T-helper 2 cell (primary cell): ENCODE results near the gene C1orf141.
"Not testable (repeated sequence)": the region's sequence is repeated elsewhere in the genome, so short reads cannot be mapped to it uniquely, and the experiment has no call there.

Experiments
- DNase-seq, 5 experiments: peaks; one replicate each; pipeline versions ENCODE4 v3.0.0 to v3.0.0-alpha.2; 2012 to 2022
- total RNA-seq, 2 donors: gene quantifications; one replicate each; lab custom pipeline; 2026; lab: John Stamatoyannopoulos, UW

The C1orf141 gene
- 0 reads per million in 2 donors for total RNA-seq

DNA sequence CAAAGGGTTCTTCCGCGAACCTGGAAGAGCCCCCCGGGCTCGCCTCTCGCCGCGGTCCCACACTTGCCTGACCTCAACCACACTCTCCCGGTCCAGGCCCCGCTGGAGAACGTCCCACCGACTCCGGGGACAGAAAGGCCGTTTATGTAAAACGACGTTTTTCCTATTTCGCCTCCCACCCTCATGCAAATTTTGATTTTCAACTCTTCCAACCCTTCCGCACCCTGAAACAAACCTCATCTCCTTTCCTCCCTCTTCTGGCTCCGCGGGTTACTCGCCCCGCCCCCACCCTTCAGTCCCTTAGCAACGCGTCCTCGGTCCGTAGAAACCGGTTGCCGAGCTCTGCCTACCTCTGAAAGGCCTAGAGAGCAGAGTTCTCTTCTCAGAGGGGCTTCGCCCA is at the start of gene C1orf141:
TSS of gene C1orf141 (minus strand) at position 276 of the 400 bp plus-strand sequence. CDS start 7,730 bp downstream, outside the sequence.
- no peak for DNase-seq

DNA sequence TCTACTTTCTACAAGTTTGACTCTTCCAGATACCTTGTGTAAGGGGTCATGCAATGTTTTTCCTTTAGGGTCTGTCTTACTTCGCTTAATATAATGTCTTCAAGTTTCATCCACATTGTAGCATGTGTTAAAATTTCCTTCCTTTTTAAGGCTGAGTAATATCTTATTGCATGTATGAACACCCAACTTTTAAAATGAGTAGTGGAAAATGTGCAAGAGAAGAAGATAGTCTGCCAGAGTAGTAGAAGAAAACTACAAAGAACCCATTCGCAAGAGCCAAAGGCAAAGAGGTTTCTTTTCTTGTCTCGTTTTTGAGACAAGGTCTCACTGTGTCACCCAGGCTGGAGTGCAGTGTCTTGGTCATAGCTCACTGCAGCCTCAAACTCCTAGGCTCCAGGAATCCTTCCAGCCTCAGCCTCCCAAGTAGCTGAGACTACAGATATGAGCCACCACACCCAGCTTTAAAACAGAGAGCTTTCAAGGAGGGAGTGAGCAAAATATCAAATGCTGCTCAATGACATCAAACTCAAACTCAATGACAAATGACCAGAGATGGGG is 40.8 kb upstream of the C1orf141 start:
- no peak for DNase-seq

DNA sequence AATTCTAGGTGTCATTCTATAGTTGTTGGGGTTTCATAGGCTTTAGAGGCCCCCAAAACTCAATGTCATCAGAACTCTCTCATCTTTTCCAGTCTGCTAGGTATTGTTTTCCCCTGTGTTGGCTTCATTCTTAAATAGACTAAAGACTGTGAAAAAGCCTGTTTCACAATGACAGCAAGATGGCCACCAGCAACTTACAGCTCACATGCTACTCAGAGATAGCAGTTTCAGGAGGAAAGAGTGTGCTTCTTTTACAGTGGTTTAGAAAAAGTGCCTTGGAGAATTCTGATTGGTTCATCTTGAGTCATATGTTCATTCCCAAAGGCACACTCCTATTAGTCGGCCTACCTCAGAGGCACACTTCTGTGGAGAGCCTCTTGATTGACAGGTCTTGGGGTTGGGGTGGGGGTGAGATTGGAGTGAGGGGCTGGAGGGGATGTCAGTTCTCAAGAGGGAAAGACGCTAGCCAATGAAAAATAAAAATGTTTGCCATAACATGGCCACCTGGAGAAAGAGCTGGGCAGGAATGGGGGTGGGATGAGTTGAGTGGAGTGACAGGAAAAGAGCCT is 40.0 kb upstream of the C1orf141 start:
- DNase-seq: no peak

DNA sequence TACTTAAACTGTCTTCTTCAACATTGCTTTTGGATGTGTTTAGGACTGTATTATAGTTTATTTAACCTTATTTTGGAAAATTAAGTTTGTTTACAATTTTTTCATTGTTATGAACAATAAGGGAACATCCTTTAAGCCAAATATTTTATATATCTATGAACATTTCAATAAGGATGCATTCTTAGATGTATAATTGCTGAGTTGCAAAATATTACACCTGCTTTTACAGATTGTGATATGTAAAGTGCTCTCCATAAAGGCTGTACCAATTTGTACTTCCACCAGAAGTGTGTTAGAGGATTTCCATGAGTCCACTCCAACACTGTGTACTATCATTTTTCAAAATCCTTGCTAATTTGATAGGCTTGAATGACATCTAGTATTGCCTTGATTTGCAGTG is 39.2 kb upstream of the C1orf141 start:
- DNase-seq: no peak

DNA sequence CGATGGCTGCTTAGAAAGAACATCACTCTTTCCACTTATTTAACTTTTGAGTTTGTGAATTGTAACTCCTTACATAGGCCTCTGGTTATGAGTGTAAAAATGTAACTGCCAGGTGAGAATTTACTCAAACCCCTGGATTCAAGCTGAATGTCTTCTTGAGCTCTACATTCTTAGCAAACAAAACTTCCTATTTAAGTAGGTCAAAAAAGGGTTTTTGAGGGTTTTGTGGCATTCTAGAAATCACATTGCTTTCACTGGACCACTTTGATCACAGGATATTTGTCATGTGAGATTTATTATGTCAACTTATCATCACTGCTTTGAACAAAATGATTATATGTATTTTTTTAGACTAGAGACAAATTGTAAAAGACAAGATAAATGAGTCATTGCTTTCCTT is 37.2 kb upstream of the C1orf141 start:
- peak in 2 of 5 experiments; percentile 74 to 79 for DNase-seq

DNA sequence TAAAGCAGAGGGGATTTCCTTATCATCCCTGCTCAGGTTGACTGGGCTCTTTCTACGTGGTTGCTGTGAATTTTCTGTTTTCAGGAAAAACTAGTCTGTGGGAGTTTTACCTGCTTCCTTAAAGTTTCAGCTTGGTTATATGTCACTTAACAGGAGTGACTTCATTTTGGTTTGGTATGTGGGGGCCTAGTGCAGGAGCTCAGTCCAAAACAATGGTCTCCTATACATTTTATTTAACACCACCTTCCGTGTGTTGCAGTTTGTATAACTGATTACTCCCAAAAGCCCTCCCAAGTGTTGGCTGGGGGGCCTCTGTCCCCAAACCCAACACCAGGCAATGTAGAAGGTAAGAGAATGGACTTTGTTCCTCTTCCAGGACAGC is 36.8 kb upstream of the C1orf141 start:
- DNase-seq: peak in 1 of 5 experiments; percentile 22

DNA sequence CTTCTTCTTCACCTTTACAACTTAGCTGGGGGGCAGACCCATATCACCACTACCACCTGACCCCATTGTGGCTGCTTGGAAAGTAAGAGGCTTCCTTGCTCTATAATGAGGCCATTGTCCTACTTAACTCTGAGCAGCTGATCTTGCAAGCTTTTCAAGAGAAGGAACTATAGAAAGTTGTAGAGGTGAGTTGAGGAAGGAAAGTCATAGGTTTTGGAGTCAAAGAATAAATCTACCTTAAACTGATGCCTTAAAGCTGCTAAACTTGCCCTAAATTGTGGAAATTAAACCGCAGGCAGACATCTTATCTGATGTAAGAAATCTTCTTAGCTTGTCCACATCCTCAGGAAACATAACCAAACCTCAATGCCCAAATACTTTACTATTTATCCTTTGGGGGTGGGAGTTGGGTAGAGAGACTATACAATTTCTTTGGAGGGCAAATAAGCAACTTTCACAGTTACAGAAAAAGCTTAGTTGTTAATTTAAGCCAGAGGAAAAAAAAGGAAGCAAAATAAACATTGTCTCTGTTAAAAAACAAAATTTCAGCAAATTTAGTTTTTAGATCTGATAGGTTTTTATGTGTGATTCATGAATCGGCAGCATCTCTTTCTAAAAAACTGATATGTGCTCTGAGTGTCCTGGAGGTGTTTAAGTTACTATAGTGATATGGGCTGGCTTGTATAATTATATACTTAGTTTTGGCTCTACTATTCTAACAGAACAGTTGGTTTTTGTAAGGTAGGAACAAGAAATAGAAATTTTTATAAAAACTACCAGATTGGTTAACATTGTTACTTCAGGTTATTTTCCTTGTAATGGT is 36.2 kb upstream of the C1orf141 start:
- DNase-seq: peak in 2 of 5 experiments; percentile 79 to 80

DNA sequence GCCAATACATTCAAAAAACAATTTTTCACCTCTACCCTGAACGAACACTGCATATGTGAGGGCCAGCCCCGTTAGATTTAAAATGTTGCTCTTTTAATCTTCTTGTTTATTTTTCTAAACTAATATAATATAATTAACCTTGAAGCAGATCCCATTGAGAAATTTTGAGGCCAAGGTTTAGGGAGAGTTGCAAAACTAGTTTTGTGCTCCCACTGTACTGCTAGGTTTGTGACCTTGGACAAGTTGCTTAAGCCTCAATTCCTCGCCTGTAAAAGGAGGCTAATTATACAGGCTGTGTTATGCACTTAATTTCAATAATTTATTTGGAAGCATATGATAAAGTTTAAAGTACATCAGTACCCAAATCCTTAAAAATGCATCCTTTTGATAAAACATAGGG is 35.2 kb upstream of the C1orf141 start:
- no peak for DNase-seq

DNA sequence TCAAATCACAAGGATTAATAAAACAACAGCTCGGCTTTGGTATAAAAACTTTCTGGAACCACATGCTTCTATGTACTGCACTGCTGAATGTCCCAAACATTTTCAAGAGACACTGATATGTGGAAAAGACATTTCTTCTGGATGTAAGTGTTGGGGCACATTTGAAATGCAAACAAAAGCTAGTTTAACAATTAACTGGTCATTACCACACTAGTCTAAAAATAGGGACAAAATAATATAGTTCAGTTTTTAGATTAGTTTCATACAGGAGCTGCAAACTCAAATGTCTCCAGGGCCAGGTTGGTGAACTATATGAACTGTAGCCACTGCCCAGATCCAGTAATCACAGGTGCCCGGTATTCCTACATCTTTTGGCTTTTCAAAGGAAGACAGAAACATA is 34.7 kb upstream of the C1orf141 start:
- DNase-seq: no peak

DNA sequence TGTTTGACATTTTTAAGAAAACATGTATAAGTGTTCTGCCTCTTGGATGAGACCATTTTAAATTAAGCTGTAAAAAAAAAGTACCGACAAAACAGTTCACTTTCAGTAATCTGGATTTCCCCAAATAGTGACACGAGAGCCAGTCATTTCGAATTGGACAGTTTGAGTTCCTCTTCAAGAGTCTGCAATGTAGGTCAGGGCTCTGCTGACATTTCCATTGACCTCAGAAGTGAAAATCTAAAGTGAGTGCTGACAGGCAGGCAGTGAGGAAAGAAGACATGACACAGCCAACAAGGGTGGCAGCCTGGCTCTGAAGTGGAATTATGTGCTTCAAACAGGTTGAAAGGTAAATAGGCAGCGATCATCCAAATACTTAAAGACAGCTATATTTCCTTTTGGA is 31.4 kb upstream of the C1orf141 start, which contains the start of gene IL23R:
TSS of gene IL23R (plus strand) at position 259 of the 400 bp plus-strand sequence. CDS start 1,667 bp downstream, outside the sequence.
- DNase-seq: peak in 2 of 5 experiments; percentile 70 to 76

DNA sequence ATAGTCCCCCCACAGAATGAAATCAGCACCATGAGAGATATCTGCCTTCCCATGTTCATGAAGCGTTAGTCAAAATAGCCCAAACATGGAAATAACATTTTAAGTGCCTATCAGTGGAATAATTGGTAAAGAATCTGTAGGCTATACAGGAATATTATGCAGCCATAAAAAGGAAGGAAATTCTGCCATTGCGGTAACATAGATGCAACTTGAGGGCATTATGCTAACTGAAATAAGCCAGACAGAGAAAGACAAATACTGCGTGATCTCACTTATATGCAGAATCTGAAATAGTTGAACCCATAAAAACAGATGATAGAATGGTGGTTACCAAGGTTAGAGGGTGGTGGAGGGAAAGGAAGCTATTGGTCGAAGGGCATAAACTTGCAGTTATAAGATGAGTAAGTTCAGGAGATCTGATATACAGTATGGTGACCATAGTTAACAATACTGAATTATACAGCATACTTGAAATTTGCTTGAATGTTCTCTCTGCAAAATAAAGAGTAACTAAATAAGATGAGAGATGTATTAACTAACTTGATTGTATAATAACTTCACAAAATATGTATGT is 30.8 kb upstream of the C1orf141 start:
- peak in 1 of 5 experiments; percentile 25 for DNase-seq

DNA sequence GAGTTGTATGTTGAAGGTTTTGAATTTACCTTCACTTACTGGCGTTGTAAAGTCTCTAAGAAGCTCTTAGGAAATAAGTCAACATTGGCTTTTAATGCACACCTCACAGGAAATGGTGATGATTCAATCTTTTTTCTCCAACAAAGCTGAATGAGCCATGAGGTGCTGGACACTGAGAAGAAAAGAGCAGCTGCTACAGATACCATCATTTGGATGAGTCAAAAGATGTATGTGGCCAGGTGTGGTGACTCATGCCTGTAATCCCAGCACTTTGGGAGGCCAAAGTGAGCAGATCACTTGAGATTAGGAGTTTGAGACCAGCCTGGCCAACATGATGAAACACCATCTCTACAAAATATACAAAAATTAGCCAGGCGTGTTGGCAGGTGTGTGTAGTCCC is 28.2 kb upstream of the C1orf141 start:
- peak in 1 of 5 experiments; percentile 87 for DNase-seq

DNA sequence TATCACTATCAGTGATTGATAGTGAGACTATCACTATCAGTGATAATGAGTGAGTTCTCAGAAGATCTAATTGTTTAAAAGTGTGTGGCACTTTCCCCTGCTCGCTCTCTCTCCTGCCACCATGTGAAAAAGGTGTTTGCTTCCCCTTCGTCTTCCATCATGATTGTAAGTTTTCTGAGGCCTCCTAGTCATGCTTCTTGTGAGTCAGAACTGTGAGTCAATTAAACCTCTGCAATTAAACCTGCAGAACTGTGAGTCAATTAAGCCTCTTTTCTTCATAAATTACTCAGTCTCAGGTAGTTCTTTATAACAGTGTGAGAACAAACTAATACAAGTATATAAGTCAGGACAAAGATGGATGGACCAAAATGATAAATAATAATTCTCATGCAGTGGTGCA is 24.5 kb upstream of the C1orf141 start:
- peak in 1 of 5 experiments; percentile 35 for DNase-seq

DNA sequence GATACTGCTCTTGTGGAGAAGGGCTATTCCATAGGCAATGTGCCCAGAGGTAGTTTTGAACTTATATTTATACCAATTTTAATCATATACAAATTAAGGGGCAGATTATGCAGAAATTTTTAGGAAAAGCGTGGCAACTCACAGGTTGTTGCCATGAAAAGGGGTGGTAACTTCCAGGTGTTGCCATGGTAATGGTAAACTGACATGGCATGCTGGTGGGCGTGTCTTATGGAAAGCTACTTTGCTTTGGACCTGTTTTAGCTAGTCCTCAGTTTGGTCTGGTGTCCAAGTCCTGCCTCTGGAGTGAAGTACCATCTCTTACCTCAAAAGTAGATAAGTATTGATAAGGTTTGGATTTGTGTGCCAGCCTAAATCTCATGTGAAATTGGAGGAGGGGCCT is 23.6 kb upstream of the C1orf141 start:
- no peak for DNase-seq

DNA sequence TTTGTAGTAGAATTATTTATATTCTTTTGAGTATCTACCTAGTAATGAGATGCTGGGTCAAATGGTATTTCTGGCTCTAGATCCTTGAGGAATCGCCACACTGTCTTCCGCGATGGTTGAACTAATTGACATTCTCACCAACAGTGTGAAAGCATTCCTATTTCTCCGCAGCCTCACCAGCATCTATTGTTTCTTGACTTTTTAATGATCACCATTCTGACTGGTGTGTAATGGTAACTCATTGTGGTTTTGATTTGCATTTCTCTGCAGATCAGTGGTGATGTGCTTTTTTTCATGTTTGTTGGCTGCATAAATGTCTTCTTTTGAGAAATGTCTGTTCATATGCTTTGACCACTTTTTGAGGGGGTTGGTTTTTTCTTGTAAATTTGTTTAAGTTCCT is 16.2 kb upstream of the C1orf141 start:
- no peak for DNase-seq

DNA sequence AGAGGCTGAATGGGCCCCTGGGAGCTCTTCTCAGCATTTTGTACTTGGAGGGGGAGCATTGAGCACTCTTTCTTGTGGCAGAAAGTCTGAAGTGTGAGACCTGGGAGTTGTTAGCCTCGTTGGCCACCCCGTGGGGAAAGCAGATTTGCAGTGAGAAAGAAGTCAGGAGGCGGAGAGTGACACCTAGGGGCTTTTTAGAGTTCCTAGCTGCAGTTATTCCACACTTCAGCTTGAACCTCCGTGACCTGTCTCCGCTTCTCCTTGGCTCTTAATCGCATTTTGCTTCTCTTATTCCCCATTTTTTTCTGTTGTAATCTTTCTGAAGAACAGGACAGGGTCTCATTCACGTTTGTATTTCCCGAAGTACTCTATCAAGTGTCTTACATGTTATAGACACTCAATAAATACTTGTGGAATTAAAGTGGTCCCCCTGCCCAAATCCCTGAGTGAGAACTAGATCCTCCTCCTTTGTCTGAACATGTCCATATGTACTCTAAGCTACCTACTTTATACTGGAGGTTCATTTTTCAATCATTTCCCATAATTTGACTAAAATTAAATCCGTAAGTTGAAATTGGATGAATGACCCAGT is 14.5 kb upstream of the C1orf141 start:
- DNase-seq: peak in 4 of 5 experiments; percentile 10 to 75 (median 34)

DNA sequence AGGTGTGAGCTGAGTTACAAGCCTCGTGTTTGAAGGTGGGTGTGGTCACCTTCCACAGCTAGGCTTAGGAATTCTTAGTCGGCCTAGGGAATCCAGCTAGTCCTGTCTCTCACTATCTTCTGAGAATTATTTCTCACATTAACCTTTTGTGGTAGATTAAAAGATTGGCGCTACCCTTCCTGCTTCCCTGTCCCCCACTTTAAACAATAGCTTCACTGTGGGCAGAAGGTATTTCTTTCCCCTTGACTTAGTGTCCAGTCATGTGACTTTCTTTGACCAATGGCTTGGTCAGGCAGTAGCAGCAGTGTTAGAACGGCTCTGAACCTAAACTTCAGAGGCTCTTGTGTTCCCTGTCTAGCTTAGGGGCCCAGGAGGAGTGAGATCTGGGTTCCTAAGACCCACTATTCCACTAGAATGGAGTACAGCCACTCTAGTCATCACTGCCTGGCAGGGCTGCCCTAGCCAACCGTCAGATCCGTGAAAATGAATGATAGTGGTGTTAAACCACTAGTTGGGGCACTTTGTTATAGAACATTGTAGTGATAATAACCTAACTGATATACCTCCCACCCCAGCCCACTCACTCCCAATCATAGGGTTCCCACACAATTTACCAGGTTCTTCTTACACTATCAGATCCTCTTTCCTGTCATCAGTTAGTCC is 13.9 kb upstream of the C1orf141 start:
- DNase-seq: no peak

DNA sequence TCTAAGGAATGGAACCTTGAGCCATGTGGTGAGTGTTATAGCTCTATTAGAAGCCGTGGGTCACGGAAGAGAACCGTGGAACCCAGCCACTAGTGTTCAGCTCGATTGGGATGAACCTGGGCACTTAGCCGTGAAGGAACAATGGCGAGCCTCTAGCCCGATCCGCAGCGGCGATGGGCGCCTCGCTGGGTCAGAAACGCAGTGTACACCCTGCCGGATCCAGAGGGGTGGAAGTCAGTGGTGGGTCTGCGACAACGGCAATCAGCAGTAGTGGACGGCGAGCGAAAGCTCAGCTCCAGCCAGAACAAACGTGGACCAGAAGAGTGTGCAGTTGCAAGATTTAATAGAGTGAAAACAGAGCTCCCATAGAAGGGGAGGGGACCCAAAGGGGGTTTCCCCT is 13.2 kb upstream of the C1orf141 start:
- not testable (repeated sequence) for DNase-seq

DNA sequence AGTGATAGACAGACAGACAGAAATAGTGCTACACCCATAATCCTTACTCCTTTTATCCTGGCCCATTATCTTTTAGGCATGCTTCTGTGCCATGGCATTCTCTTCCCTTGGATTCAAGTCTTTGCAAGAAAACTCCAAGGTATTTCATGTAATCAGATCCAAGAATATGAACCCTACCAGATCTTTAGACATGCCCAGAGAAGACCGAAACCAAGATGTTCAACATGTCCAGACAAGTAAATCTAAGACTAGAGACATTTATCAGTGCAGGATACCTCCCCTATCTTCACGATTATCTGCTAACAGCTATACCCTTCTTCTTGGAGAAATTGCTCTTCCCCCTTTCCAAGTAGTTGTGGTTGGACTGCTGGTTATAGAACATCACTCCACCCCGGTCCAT is 11.8 kb upstream of the C1orf141 start:
- DNase-seq: no peak

DNA sequence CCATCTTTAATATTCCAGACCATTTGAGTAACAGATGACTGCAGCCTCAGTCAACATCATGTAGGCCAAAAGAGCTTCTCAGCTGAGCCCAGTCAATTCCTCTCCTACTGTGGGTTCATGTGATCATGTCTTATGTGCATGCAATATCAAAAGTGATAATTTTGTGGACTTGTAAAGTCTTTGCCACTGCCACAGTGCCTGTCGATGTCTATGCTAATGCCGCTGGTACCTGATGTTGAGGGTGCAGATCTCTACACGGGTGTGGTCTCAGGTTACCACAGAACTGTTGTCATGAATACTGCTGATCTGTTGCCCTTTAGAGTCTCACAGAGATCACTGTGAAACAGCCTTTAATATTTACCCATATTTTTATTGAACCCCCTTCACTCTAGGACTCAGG is 11.3 kb upstream of the C1orf141 start:
- peak in 1 of 5 experiments; percentile 9 for DNase-seq

DNA sequence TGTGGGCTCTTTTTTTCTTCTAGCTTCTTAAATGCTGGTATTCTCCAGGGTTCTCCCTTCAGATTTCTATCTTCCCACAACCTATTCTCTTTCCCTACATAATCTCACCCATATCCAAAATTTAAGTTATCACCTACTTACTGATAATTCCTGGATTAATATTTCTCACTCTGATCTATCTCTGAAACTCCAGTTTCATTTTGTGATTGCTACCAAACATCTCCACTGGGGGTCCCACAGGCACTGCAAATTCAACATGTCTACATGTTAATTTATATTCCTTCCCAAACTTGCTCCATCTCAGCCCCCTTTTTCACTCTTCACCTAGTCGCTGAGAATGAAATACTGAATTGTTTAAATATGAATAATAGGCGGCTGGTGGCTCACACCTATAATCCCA is 9.9 kb upstream of the C1orf141 start:
- DNase-seq: no peak

DNA sequence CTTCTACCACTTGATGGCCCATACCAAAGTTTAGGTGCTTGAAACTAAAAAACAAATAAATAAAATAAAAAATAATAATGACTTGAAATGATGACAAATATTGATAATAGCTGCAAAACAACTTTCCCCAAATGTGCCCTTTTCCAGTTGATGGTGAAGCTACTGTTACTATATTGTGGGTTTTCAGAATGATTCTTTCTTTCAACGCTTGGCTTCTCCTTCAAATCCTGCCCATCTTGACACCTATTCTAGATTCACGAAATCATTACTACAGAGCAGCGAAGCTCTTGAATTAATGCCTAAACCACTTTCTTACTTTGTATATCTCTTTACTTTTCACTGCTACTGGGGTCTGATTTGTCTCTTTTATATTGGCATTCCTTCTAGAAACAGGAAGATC is 9.2 kb upstream of the C1orf141 start:
- DNase-seq: no peak
